Left lobe of liver (tissue), 2 donors: ENCODE results near the gene GALNT8. TPM values are rescaled to one million over a fixed set of nuclear protein-coding genes. Genes with fewer than 3 reads are reported as not detected.
"Not testable (repeated sequence)": the region's sequence is repeated elsewhere in the genome, so short reads cannot be mapped to it uniquely, and the experiment has no call there.

ENCODE experiments used
- ATAC-seq: fragments of 200-7000 bp; cut with Tn5 transposase; one replicate; pipeline ENCODE4 v1.9.1; 2020; ENCODE audit warnings: mild to moderate bottlenecking, moderate library complexity
- DNase-seq: peaks from one replicate; pipeline ENCODE4 v3.0.0-alpha.2; 2020; ENCODE audit warnings: low spot score
- total RNA-seq: library from RNA; stranded (reverse); gene quantifications from one replicate; pipeline ENCODE4 v1.2.1, GENCODE V29; 2021
- donor health status: DM: no; HTN: no; CAD: no; lungs with moderate emphysema.
- donor health status: DM: no; HTN: yes; CAD: no.

GALNT8 gene
- total RNA-seq, 1 donor from 2014 or later, result not detected

GRCh38 chr12:4743046-4743445, 22.8 kb downstream of the GALNT8 start:
- no peak for ATAC-seq
- no peak for DNase-seq

GRCh38 chr12:4744709-4745108, 24.5 kb downstream of the GALNT8 start:
- ATAC-seq, result no peak
- DNase-seq, result no peak

- DNase-seq (no peak), ATAC-seq (no peak)
These were observed 25.0 kb downstream of the GALNT8 start for GRCh38 chr12:4745249-4745648.

DNA sequence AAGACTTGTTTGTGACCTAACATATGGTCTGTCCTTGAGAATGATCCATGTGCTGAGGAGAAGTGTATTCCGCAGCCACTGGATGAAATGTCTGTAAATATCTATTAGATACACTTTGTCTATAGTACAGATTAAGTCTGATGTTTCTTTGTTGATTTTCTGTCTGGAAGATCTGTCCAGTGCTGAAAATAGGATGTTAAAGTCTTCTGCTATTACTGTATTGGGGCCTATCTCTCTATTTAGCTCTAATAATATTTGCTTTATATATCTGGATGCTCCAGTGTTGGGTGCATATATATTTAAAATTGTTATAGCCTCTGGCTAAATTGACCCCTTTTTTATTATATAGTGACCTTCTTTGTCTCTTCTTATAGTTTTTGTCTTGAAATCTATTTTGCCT, 31.5 kb downstream of the GALNT8 start:
- not testable (repeated sequence) for ATAC-seq, DNase-seq

GRCh38 chr12:4762773-4763172, 42.6 kb downstream of the GALNT8 start:
- DNase-seq (no peak), ATAC-seq (no peak)

DNA sequence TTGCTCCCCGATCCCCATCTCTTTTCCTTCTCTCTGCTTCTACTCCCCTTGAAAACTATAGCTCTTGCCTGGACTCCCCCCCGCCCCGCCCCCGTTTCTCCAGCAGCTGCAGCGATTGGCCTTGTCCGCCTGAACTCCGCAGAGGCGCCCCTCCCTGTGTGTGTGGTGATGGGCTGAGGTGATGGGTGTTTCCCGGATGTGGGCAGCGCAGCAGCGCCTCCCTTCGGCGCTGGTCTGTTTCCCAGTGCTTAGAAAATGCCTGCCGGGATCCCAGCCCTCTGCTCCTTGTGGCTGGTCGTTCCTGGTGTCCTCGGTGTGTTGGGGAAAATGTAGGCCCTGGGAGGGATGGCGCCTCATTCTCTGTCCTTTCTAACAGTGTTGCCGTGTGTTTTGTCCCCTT, 43.3 kb downstream of the GALNT8 start:
- DNase-seq, result no peak
- ATAC-seq, result no peak

- no peak for DNase-seq
- no peak for ATAC-seq
These were observed 46.2 kb downstream of the GALNT8 start for GRCh38 chr12:4766445-4766844.

DNA sequence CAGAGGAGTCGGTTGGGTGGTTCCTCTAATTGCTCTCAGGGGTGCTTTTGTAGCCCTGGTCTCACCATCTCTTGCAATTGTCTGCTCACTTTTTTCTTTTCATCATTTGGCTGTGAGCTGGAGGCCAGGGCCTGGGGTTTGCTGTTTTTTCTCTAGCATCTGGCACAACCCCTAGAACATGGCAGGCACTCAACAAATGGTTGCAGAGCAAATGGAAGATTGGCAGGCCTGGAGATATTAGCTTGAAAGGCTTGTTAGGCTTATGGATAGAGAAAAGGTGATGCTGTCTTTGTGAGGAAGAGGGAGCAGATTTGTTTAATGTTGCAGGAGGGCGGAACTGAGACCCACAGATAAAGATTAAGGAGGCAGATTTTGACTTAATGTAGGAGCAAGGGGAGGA, 47.0 kb downstream of the GALNT8 start:
- no peak for ATAC-seq
- DNase-seq, result no peak

- DNase-seq (no peak), ATAC-seq (no peak)
These were observed 48.1 kb downstream of the GALNT8 start for GRCh38 chr12:4768341-4768740.

DNA sequence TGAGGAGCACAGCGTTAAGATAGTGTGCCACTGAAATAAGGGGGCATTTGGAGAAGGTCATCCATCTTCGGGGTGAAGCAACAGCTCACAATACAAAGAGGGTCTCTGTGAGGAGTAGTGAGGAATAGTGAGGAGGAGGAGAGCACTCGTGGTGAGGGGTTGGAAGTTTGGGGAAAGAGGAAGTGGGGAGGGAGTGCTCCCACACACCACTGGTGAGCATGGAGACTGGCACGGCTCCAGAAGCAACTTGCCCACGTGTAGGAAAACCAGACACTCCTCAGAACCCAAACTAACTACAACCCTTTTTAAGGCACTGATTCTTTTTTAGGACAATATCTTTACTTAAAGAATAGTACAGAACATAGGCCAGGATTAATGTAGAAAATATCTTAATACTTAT, 48.9 kb downstream of the GALNT8 start:
- no peak for ATAC-seq

GRCh38 chr12:4771172-4771959, 51.2 kb downstream of the GALNT8 start:
- ATAC-seq, result no peak

More for the DNA sequence above, 48.9 kb downstream of the GALNT8 start:
- no peak for DNase-seq

DNA sequence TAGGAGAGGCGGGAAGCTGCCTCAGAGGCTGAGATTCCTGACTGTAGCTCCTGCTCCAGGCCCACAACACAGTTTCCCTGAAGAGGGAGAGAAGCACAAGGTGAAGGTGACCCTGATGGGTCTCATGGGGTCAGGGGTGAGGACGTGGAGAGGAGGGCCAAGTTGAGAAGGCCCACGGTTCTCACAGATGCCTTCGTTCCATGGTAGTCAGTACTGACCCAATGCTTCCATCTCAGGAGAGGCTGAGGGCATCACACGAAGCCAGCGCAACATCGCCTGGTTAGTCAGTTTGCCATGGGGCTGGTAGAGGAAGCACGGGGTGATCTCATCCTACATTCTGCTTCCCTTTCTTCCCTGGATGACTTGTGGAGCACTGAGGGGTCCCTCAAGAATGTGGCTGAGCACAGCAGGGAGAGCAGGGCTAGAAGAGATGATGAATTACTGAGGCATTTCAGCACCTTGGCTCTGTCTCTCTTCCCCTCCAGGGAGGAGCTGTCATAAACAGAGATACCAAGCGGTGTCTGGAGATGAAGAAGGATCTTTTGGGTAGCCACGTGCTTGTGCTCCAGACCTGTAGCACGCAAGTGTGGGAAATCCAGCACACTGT, 51.9 kb downstream of the GALNT8 start:
- ATAC-seq (no peak), DNase-seq (no peak)

More at GRCh38 chr12:4771172-4771959, 51.2 kb downstream of the GALNT8 start:
- DNase-seq, result no peak

GRCh38 chr12:4775936-4776335, 55.7 kb downstream of the GALNT8 start:
- ATAC-seq (no peak), DNase-seq (no peak)

- ATAC-seq (no peak), DNase-seq (no peak)
These were observed 59.5 kb downstream of the GALNT8 start for GRCh38 chr12:4779749-4780148.

DNA sequence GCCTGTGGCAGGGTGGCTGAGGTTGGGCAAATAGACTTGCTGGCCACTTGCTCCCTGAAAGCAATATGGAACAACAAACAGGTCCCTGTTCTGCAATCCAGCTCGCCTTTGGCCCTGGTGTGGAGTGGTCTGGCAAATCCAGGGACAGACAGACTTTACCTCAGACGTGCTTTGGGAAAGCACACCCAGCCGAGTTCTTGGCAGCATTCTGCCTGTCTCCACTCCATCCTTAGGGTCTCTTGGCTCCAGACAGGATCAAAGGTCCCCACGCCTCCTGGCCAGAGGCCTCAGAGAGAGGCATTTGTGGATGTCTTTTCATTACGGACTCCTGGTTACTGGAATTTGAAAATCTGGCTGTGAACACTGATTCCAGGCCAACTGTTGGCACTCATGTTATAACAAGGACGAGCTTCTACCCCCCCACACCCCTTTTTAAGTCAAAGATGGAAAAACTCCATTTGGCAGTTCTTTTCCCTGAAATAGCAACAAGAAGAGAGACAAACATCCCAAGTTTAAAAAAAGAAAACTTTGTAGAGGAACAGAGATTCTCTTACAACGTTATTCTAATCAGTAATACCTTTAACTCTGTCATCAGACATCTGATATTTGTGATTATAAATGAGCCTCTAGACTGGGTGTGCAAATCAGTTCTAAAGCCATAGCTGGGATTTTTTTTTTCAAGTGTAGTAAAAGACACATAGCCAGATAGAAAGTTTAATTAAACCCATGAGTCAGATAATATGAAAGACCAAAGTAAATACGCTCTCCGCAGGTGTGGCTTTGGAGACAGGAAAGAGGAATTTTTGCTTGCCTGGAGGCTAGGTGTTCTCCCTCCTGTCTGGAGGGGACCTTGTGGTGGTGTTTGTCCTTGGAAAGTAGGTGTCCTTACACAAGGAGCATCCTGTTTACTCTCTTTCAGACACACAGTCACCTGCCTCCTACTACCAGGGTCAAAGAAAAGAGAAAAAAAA, 60.7 kb downstream of the GALNT8 start:
- no peak for ATAC-seq

DNA sequence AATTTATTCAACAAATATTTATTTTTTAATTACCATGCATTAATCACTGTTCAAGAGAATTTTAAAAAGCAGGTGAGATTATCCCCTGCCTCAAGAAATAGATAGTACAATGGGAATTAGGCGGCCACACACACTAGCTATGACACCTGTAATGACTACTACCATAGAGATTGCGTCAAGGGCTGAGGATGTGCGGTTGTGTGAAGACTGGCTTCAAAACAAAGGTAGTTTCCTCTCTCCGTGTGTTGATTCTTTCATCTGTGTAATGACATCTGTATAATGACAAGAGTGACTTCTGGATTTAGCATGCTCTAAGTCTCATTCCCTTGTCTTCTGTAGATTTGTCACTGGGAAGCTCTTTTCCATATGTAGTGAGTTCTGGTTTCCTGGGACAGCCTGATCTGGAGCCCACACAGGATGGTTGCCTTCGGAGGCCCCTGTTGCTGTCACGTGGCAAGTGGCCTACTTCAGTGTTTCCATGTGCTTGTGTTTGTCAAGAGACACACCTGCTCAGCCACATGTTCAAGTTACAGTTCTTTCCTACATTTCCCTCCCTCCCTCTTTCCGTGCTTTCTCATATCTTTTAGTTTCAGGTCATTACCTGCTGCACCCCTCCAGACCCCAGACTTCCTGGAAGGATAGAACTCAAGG, 64.3 kb downstream of the GALNT8 start:
- no peak for ATAC-seq
- DNase-seq, result no peak

More for the DNA sequence above, 60.7 kb downstream of the GALNT8 start:
- no peak for DNase-seq

DNA sequence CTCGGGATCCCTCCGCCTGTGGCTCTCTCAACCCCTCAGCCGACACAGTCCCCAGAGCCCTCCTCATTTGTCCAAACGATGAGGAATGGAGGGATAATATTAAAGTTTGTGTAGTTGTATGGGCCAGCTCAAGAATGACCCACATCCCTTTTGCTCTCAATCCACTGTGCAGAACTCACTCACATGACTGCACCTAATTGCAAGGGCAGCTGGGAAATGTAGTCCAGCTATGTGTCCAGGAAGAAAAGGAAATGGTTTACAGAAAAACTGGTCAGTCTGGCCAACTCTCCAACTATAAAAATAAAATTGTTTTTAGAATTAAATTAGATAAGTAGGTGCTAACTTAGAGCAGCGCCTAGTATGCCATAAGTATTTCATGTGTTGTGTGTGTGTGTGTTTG, 66.6 kb downstream of the GALNT8 start:
- ATAC-seq (no peak), DNase-seq (no peak)

GRCh38 chr12:4787965-4788364, 67.8 kb downstream of the GALNT8 start:
- DNase-seq (no peak), ATAC-seq (no peak)

GRCh38 chr12:4789776-4790175, 69.6 kb downstream of the GALNT8 start:
- DNase-seq (no peak), ATAC-seq (no peak)

- no peak for DNase-seq
- ATAC-seq, result no peak
These were observed 71.3 kb downstream of the GALNT8 start for GRCh38 chr12:4791497-4791896.

- no peak for DNase-seq
- ATAC-seq, result no peak
These were observed 74.3 kb downstream of the GALNT8 start for GRCh38 chr12:4794491-4794890.
